Liver (tissue), 9 donors: ENCODE results near the gene DPM2. TPM values are rescaled to one million over a fixed set of nuclear protein-coding genes. Genes with fewer than 3 reads are reported as not detected.
A peak's percentile ranks its signal among the peaks of the same experiment; 100 is the strongest.

Experiments used
- DNase-seq: peaks from one replicate; pipeline ENCODE4 v3.0.0-alpha.2; 2017; ENCODE audit warnings: low spot score
- H3K27ac ChIP-seq, 2 donors: one replicate each; pipeline ENCODE4 v1.7.0; 2013; ENCODE audit warnings: inconsistent platforms in 2 of 2, low read length in 2 of 2, control low read depth in 1 of 2, low read depth in 1 of 2, mild to moderate bottlenecking in 1 of 2
- H3K27me3 ChIP-seq, 4 donors: one replicate each; pipeline versions ENCODE4 v1.6.1 to v1.7.0; 2013; ENCODE audit warnings: low read length in 3 of 4, inconsistent platforms in 1 of 4, mild to moderate bottlenecking in 1 of 4, moderate library complexity in 1 of 4; ENCODE audit not compliant: control insufficient read depth in 4 of 4, insufficient read depth in 4 of 4
- H3K36me3 ChIP-seq, 4 donors: one replicate each; pipeline versions ENCODE4 v1.6.1 to v1.7.0; 2013; ENCODE audit warnings: low read length in 3 of 4, mild to moderate bottlenecking in 3 of 4, low read depth in 1 of 4, moderate library complexity in 1 of 4; ENCODE audit not compliant: control insufficient read depth in 4 of 4, insufficient read depth in 3 of 4
- H3K4me1 ChIP-seq, 4 donors: one replicate each; pipeline versions ENCODE4 v1.6.1 to v1.7.0; 2013; ENCODE audit warnings: low read length in 3 of 4, mild to moderate bottlenecking in 3 of 4, moderate library complexity in 1 of 4; ENCODE audit not compliant: control insufficient read depth in 4 of 4, insufficient read depth in 4 of 4
- H3K4me3 ChIP-seq, 3 donors: one replicate each; pipeline versions ENCODE4 v1.6.1 to v1.7.0; 2013; ENCODE audit warnings: low read length in 3 of 3, control low read depth in 1 of 3, low read depth in 1 of 3, mild to moderate bottlenecking in 1 of 3
- H3K9ac ChIP-seq, 2 donors: one replicate each; pipeline ENCODE4 v1.7.0; 2013; ENCODE audit warnings: low read length in 2 of 2, mild to moderate bottlenecking in 2 of 2, moderate library complexity in 2 of 2, control low read depth in 1 of 2, low read depth in 1 of 2
- H3K9me3 ChIP-seq, 4 donors: one replicate each; pipeline versions ENCODE4 v1.6.1 to v1.7.0; 2013; ENCODE audit warnings: low read length in 3 of 4; ENCODE audit not compliant: control insufficient read depth in 4 of 4
- EGR1 ChIP-seq, 2 donors: IDR thresholded peaks; 2 replicates each; pipeline ENCODE4 v1.6.1; 2016 to 2018; ENCODE audit warnings: antibody characterized with exemption in 2 of 2, low read depth in 2 of 2
- FOXA1 ChIP-seq: IDR thresholded peaks from 2 replicates; pipeline ENCODE4 v1.6.1; 2016; ENCODE audit warnings: antibody characterized with exemption
- FOXA2 ChIP-seq: IDR thresholded peaks from 2 replicates; pipeline ENCODE4 v1.6.1; 2016; ENCODE audit warnings: antibody characterized with exemption
- GABPA ChIP-seq, 2 donors: IDR thresholded peaks in 1 of 2; conservative IDR thresholded peaks in 1 of 2; 2 replicates each; pipeline ENCODE4 v1.6.1; 2016; ENCODE audit warnings: antibody characterized with exemption in 2 of 2, mild to moderate bottlenecking in 1 of 2, moderate library complexity in 1 of 2
- HNF4A ChIP-seq, 2 donors: conservative IDR thresholded peaks; 2 replicates each; pipeline ENCODE4 v1.6.1; 2016; ENCODE audit warnings: antibody characterized with exemption in 2 of 2, mild to moderate bottlenecking in 2 of 2
- HNF4G ChIP-seq: IDR thresholded peaks from 2 replicates; pipeline ENCODE4 v1.6.1; 2016; ENCODE audit warnings: antibody characterized with exemption
- JUND ChIP-seq, 2 donors: IDR thresholded peaks; 2 replicates each; pipeline ENCODE4 v1.6.1; 2016; ENCODE audit warnings: antibody characterized with exemption in 2 of 2
- NR2F2 ChIP-seq: IDR thresholded peaks from 2 replicates; pipeline ENCODE4 v1.6.1; 2016; ENCODE audit warnings: antibody characterized with exemption
- RAD21 ChIP-seq, 2 donors: IDR thresholded peaks; 2 replicates each; pipeline ENCODE4 v1.6.1; 2016; ENCODE audit warnings: antibody characterized with exemption in 2 of 2, mild to moderate bottlenecking in 2 of 2
- RXRA ChIP-seq, 2 donors: IDR thresholded peaks; 2 replicates each; pipeline ENCODE4 v1.6.1; 2017 to 2018; ENCODE audit warnings: antibody characterized with exemption in 2 of 2, mild to moderate bottlenecking in 1 of 2
- SP1 ChIP-seq: IDR thresholded peaks from 2 replicates; pipeline ENCODE4 v1.6.1; 2018; ENCODE audit warnings: antibody characterized with exemption, mild to moderate bottlenecking
- TAF1 ChIP-seq: conservative IDR thresholded peaks from 2 replicates; pipeline ENCODE4 v1.6.1; 2016; ENCODE audit warnings: antibody characterized with exemption, mild to moderate bottlenecking
- YY1 ChIP-seq: IDR thresholded peaks from 2 replicates; pipeline ENCODE4 v1.6.1; 2016; ENCODE audit warnings: antibody characterized with exemption, mild to moderate bottlenecking
- WGBS: extraction: QIAGEN DNeasy Blood & Tissue Kit; methylation state at CpG from one replicate; pipeline ENCODE4 v1.1.7; 2013; 5-methylcytosine and 5-hydroxymethylcytosine counted together
- polyA plus RNA-seq, 2 donors: library from polyadenylated mRNA; stranded (reverse) in 1 of 2; unstranded in 1 of 2; fragments of 200-250 nt in 1 of 2; fragments of >200 nt in 1 of 2; fragmentation: Nextera tagmentation in 1 of 2; extraction: Ambion mirVana in 1 of 2; gene quantifications; one replicate each; pipeline versions ENCODE4 v1.2.1 to v1.2.3, GENCODE V29; 2013 to 2015
- total RNA-seq, 2 donors: library from RNA; depleted of rRNA; stranded (reverse); fragments of >200 nt; gene quantifications; one replicate each; pipeline ENCODE4 v1.2.3, GENCODE V29; 2014
- TF ChIP-seq, protein P1 (sequence below): IDR thresholded peaks from 2 replicates; pipeline ENCODE4 v1.6.1; 2016; ENCODE audit warnings: antibody characterized with exemption
- TF ChIP-seq, protein P2 (sequence below): fragments of 150-350 bp; IDR thresholded peaks from 2 replicates; pipeline ENCODE4 v1.5.1; 2017; ENCODE audit warnings: improper control_type of control experiment, low read depth, low read length; ENCODE audit not compliant: missing input control
- TF ChIP-seq, protein P3 (sequence below): IDR thresholded peaks from 2 replicates; pipeline ENCODE4 v1.6.1; 2016; ENCODE audit warnings: antibody characterized with exemption
- TF ChIP-seq, protein P4 (sequence below): IDR thresholded peaks from 2 replicates; pipeline ENCODE4 v1.6.1; 2016; ENCODE audit warnings: antibody characterized with exemption, mild to moderate bottlenecking
- TF ChIP-seq, protein P5 (sequence below): IDR thresholded peaks from 2 replicates; pipeline ENCODE4 v1.6.1; 2016; ENCODE audit warnings: antibody characterized with exemption
- donor health status: healthy.
- donor health status: healthy.
- donor health status: healthy.
- donor health status: healthy.
- donor health status: healthy.

DPM2 gene
- total and polyA plus RNA-seq, 4 donors, result 9.3 to 25.0 (median 22.0) TPM

DNA sequence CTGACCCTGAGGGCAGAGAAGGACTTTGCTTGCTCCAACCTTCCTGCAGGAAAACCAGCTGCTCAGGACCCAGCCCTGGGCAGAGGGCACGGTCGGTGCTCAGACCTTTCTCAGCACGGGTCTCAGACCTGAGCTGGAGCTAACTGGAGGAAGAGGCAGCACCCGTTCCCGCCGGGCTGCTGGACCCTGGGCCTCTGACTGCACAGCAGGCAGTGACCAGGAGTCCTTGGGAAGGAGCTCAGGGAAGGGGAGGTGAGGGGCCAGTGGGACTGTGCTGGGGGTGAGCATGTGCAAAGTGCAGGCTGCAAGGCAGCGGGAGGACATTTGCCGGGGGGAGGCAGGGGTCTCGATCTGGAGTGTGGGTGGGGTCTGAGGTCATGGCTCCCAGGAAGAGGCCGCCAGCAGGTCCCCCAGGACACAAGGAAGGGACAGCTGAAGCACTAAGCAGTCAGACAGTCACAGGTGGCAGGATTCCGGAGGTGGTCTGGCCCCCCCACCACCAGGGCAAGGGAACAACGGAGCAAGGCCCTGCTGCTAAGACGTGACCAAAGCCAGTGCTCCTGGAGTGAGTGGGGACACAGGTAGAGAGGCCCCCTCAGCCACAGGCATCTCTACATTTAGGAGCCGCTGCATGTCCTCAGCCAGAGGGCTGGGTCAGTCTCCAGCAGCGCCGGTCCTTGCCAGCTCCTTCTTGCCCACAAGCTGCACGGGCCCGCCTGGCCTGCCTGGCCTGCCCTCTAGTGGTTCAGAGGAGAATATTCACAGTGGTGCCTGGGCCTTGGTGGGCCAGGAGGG is 4.8 kb upstream of the DPM2 start:
- H3K4me1 ChIP-seq, result peaks cover 0 to 8% (median 4%) of the 10 kb centered on the region in 4 donors
- H3K27me3 ChIP-seq, result no peaks in the 10 kb centered on the region
- H3K4me3 ChIP-seq, result no peak overlapping the region
- H3K27ac ChIP-seq, result no peak overlapping the region
- 69% methylated on average over 18 of the region's 18 CpGs for WGBS
- DNase-seq, result peak; percentile 75
- H3K9ac ChIP-seq, result no peak overlapping the region
- peaks cover 10 to 35% (median 14%) of the 10 kb centered on the region in 4 donors for H3K36me3 ChIP-seq
- H3K9me3 ChIP-seq, result no peaks in the 10 kb centered on the region
- TF ChIP-seq, protein P1, sequence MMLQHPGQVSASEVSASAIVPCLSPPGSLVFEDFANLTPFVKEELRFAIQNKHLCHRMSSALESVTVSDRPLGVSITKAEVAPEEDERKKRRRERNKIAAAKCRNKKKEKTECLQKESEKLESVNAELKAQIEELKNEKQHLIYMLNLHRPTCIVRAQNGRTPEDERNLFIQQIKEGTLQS, result no peak
- TF ChIP-seq GABPA (IDR thresholded peaks at IDR 0.05 in 1 of 2, conservative IDR thresholded peaks at IDR 0.05 in 1 of 2), result no peak
- TF ChIP-seq, protein P2, sequence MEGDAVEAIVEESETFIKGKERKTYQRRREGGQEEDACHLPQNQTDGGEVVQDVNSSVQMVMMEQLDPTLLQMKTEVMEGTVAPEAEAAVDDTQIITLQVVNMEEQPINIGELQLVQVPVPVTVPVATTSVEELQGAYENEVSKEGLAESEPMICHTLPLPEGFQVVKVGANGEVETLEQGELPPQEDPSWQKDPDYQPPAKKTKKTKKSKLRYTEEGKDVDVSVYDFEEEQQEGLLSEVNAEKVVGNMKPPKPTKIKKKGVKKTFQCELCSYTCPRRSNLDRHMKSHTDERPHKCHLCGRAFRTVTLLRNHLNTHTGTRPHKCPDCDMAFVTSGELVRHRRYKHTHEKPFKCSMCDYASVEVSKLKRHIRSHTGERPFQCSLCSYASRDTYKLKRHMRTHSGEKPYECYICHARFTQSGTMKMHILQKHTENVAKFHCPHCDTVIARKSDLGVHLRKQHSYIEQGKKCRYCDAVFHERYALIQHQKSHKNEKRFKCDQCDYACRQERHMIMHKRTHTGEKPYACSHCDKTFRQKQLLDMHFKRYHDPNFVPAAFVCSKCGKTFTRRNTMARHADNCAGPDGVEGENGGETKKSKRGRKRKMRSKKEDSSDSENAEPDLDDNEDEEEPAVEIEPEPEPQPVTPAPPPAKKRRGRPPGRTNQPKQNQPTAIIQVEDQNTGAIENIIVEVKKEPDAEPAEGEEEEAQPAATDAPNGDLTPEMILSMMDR, result peak; percentile 70
- no peak for TF ChIP-seq HNF4A (conservative IDR thresholded peaks at IDR 0.05)
- TF ChIP-seq RAD21 (IDR thresholded peaks at IDR 0.05), result peak; percentile 63 to 82

DNA sequence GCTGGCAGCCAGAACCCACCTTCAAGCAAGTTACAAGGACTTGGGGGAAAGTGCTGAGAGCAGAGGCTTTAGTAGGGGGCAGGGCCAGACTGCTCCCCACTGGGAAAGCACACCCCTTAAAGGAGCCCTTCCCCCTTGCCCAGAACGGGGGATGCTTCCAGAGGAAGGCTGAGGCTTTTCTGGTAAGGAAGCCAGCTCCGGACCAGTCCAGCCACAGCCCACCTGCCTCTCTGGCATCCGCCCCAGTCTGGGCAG is 4.2 kb upstream of the DPM2 start:
- peaks cover 10 to 34% (median 14%) of the 10 kb centered on the region in 4 donors for H3K36me3 ChIP-seq
- no peak overlapping the region for H3K27ac ChIP-seq
- no peak overlapping the region for H3K4me3 ChIP-seq
- DNase-seq, result no peak
- peaks cover 0 to 13% (median 8%) of the 10 kb centered on the region in 4 donors for H3K4me1 ChIP-seq
- no peaks in the 10 kb centered on the region for H3K9me3 ChIP-seq
- H3K27me3 ChIP-seq, result no peaks in the 10 kb centered on the region
- H3K9ac ChIP-seq, result no peak overlapping the region
- TF ChIP-seq FOXA2, result no peak
- TF ChIP-seq SP1, result no peak
- TF ChIP-seq HNF4G, result no peak
- no peak for TF ChIP-seq EGR1 (IDR thresholded peaks at IDR 0.05; ENCODE audit: low read depth in 2 of 2)
- TF ChIP-seq, protein P3, sequence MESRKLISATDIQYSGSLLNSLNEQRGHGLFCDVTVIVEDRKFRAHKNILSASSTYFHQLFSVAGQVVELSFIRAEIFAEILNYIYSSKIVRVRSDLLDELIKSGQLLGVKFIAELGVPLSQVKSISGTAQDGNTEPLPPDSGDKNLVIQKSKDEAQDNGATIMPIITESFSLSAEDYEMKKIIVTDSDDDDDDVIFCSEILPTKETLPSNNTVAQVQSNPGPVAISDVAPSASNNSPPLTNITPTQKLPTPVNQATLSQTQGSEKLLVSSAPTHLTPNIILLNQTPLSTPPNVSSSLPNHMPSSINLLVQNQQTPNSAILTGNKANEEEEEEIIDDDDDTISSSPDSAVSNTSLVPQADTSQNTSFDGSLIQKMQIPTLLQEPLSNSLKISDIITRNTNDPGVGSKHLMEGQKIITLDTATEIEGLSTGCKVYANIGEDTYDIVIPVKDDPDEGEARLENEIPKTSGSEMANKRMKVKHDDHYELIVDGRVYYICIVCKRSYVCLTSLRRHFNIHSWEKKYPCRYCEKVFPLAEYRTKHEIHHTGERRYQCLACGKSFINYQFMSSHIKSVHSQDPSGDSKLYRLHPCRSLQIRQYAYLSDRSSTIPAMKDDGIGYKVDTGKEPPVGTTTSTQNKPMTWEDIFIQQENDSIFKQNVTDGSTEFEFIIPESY, result no peak
- TF ChIP-seq HNF4A (conservative IDR thresholded peaks at IDR 0.05), result no peak
- TF ChIP-seq TAF1, result no peak
- no peak for TF ChIP-seq RXRA (IDR thresholded peaks at IDR 0.05)
- TF ChIP-seq, protein P4, sequence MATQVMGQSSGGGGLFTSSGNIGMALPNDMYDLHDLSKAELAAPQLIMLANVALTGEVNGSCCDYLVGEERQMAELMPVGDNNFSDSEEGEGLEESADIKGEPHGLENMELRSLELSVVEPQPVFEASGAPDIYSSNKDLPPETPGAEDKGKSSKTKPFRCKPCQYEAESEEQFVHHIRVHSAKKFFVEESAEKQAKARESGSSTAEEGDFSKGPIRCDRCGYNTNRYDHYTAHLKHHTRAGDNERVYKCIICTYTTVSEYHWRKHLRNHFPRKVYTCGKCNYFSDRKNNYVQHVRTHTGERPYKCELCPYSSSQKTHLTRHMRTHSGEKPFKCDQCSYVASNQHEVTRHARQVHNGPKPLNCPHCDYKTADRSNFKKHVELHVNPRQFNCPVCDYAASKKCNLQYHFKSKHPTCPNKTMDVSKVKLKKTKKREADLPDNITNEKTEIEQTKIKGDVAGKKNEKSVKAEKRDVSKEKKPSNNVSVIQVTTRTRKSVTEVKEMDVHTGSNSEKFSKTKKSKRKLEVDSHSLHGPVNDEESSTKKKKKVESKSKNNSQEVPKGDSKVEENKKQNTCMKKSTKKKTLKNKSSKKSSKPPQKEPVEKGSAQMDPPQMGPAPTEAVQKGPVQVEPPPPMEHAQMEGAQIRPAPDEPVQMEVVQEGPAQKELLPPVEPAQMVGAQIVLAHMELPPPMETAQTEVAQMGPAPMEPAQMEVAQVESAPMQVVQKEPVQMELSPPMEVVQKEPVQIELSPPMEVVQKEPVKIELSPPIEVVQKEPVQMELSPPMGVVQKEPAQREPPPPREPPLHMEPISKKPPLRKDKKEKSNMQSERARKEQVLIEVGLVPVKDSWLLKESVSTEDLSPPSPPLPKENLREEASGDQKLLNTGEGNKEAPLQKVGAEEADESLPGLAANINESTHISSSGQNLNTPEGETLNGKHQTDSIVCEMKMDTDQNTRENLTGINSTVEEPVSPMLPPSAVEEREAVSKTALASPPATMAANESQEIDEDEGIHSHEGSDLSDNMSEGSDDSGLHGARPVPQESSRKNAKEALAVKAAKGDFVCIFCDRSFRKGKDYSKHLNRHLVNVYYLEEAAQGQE, result no peak
- no peak for TF ChIP-seq NR2F2
- no peak for TF ChIP-seq YY1
- TF ChIP-seq FOXA1, result no peak
- TF ChIP-seq JUND (IDR thresholded peaks at IDR 0.05), result no peak
- TF ChIP-seq GABPA (IDR thresholded peaks at IDR 0.05 in 1 of 2, conservative IDR thresholded peaks at IDR 0.05 in 1 of 2), result no peak
- TF ChIP-seq, protein P1, result no peak
- TF ChIP-seq, protein P2, result no peak
- TF ChIP-seq RAD21 (IDR thresholded peaks at IDR 0.05), result no peak
- TF ChIP-seq, protein P5, sequence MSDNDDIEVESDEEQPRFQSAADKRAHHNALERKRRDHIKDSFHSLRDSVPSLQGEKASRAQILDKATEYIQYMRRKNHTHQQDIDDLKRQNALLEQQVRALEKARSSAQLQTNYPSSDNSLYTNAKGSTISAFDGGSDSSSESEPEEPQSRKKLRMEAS, result no peak
- WGBS, result 81% methylated on average over 3 of the region's 3 CpGs
